ENCODE data around the gene ASAP2. TPM values are rescaled to one million over a fixed set of nuclear protein-coding genes. Genes with fewer than 3 reads are reported as not detected.

ASAP2 gene
- total RNA-seq, 4 donors from 2014 or later: 33.2 to 62.1 (median 54.5) TPM

DNA sequence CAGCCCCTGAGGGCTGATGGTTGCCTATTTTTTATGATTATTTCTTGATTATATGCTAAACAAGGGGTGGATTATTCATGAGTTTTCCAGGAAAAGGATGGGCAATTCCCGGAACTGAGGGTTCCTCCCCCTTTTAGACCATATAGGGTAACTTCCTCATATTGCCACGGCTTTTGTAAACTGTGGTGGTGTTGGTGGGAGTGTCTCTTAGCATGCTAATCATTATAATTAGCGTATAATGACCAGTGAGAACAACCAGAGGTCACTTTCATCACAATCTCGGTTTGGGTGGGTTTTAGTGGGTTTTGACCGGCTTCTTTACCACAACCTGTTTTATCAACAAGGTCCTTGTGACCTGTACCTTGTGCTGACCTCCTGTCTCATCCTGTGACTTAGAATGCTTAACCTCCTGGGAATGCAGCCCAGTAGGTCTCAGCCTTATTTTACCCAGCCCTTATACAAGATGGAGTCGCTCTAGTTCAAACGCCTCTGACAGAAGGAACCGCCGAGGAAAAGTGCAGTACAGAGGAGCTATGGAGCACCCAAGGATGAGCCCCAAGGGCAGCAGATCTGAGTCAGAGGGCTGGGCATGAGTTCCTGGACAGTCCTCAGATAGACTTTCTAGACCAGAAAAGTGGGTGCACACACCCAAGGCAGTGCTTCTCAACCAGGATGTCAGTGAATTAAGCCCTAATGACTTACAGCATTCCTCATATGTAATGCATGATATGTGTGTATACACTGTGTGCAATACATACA lies 37.1 kb upstream of the ASAP2 start:
- H3K27ac ChIP-seq: peak overlapping the region in 1 of 4 donors; percentile 57
- in situ Hi-C loops (cut with MboI; ENCODE audit: low pct_ligation_motif_present in 1 of 4, low pct_unique_long_range_greater_than_20kb in 1 of 4, low sequenced_read_pairs in 3 of 4): loop anchor here in 1 of 4 donors (25.0 kb wide), 1 partner anchor 168 kb away; no protein-coding TSS in a partner anchor

DNA sequence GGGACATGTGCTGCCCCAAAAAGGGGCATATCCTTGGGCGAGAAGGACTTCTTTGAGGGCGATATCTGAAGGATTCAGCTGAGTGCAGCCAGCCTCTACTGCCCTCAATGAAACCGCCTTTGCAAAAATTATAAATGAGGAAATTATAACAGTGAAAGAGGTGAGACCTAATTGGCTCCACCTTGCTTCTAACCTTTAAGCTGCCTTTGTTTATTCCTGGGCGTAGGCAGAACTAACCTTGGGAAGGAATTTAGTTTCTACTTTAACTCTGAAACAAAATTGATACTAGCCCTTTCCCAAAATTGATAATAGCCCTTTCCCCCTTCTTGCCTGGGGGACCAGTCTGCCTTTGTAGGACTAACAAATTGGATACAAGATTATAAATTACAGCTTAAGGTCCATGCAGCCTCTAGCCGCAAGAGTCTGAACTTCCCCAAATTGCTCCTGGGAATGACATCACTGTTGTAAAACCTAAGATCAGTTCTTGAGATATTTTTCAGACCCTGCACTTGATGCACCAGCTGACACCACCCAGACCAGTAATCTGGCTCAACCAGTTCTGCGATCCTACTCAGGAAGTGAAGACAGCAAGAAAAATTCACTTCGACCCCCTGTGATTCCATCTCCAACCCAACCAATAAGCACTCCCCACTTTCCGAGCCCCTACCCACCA lies 36.0 kb upstream of the ASAP2 start:
- DNase-seq: peak; percentile 61
- no peaks in the 10 kb centered on the region for H3K9me3 ChIP-seq
- intact Hi-C loops (cut with DNase I; ENCODE audit: low total_unique reads): no loop called here

More for the DNA sequence above, 37.1 kb upstream of the ASAP2 start:
- intact Hi-C loops (cut with DNase I; ENCODE audit: low total_unique reads): no loop called here
- TF ChIP-seq, protein P1, sequence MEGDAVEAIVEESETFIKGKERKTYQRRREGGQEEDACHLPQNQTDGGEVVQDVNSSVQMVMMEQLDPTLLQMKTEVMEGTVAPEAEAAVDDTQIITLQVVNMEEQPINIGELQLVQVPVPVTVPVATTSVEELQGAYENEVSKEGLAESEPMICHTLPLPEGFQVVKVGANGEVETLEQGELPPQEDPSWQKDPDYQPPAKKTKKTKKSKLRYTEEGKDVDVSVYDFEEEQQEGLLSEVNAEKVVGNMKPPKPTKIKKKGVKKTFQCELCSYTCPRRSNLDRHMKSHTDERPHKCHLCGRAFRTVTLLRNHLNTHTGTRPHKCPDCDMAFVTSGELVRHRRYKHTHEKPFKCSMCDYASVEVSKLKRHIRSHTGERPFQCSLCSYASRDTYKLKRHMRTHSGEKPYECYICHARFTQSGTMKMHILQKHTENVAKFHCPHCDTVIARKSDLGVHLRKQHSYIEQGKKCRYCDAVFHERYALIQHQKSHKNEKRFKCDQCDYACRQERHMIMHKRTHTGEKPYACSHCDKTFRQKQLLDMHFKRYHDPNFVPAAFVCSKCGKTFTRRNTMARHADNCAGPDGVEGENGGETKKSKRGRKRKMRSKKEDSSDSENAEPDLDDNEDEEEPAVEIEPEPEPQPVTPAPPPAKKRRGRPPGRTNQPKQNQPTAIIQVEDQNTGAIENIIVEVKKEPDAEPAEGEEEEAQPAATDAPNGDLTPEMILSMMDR (IDR thresholded peaks at IDR 0.05): no peak
- TF ChIP-seq EP300 (IDR thresholded peaks at IDR 0.05; ENCODE audit: low read depth): no peak
- TF ChIP-seq POLR2AphosphoS5 (IDR thresholded peaks at IDR 0.05): no peak
- TF ChIP-seq POLR2A (IDR thresholded peaks at IDR 0.05): no peak
- DNase-seq: no peak
- WGBS, 2 donors (ENCODE audit: low coverage in 1 of 2): 81 to 85% methylated on average over 4 to 9 of the region's 9 CpGs
- Histone ChIP-seq H3K27me3 (no peaks in the 10 kb centered on the region), H3K4me1 (peaks cover 0 to 20% (median 4%) of the 10 kb centered on the region in 4 donors), H3K4me3 (no peak overlapping the region), H3K9me3 (no peaks in the 10 kb centered on the region), H3K36me3 (no peaks in the 10 kb centered on the region)

DNA sequence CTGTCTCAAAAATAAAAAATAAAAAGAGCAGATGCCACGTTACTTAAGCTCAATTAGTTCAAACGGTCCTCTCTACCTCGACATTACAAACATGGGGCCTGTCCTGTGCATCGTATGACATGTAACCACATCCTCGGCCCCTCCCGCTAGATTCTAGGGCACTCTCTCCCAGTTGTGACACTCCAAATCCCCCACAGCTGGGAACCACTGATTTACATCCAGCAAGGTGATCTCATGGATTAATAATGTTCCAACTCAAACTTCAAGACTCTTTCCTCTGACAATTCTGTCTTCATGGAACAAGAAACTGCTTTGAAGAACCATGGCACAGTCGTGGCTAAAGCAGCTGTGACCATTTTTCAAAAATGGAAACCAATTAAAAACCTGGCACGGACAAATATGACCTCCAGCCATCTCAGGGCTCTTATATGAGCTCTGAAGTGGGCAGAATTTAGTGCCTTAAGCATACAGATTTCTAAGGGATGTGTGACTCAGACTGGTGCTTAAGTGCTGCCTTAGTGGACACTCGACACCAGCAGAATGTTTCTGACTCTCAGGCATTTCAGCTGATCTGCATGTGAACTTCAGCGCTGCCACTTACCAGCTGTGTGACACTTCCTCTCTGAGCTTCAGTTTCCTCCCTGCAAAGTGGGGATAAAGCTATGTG lies 31.7 kb upstream of the ASAP2 start:
- H3K36me3 ChIP-seq: no peaks in the 10 kb centered on the region
- H3K9me3 ChIP-seq: no peaks in the 10 kb centered on the region
- 61 to 63% methylated on average over 4 to 10 of the region's 10 CpGs for WGBS, 2 donors (ENCODE audit: low coverage in 1 of 2)
- no peak overlapping the region for H3K4me3 ChIP-seq
- H3K27ac ChIP-seq: peak overlapping the region in 3 of 4 donors; percentile 22 to 39 (median 37)
- no peak for DNase-seq
- H3K27me3 ChIP-seq: no peaks in the 10 kb centered on the region
- intact Hi-C loops (cut with DNase I; ENCODE audit: low total_unique reads) (no loop called here), in situ Hi-C loops (cut with MboI; ENCODE audit: low pct_ligation_motif_present in 1 of 4, low pct_unique_long_range_greater_than_20kb in 1 of 4, low sequenced_read_pairs in 3 of 4) (loop anchor here in 2 of 4 donors (25.0 kb wide), 1 partner anchor 162 kb away; no protein-coding TSS in a partner anchor)
- TF ChIP-seq POLR2A (IDR thresholded peaks at IDR 0.05) (no peak), POLR2AphosphoS5 (IDR thresholded peaks at IDR 0.05) (no peak), EP300 (IDR thresholded peaks at IDR 0.05; ENCODE audit: low read depth) (no peak)
- TF ChIP-seq, protein P1 (IDR thresholded peaks at IDR 0.05): no peak
- H3K4me1 ChIP-seq: peaks cover 14 to 36% (median 22%) of the 10 kb centered on the region in 4 donors

More for the DNA sequence above, 36.0 kb upstream of the ASAP2 start:
- 43 to 63% methylated on average over 6 to 8 of the region's 8 CpGs for WGBS, 2 donors (ENCODE audit: low coverage in 1 of 2)
- no peaks in the 10 kb centered on the region for H3K36me3 ChIP-seq
- no peak for TF ChIP-seq EP300 (IDR thresholded peaks at IDR 0.05; ENCODE audit: low read depth)
- TF ChIP-seq POLR2AphosphoS5 (IDR thresholded peaks at IDR 0.05): no peak
- TF ChIP-seq, protein P1 (IDR thresholded peaks at IDR 0.05): peak in 2 of 5 experiments; percentile 11 to 29
- in situ Hi-C loops (cut with MboI; ENCODE audit: low pct_ligation_motif_present in 1 of 4, low pct_unique_long_range_greater_than_20kb in 1 of 4, low sequenced_read_pairs in 3 of 4): loop anchor here in 1 of 4 donors (25.0 kb wide), 1 partner anchor 167 kb away; no protein-coding TSS in a partner anchor
- no peak overlapping the region for H3K4me3 ChIP-seq
- H3K27me3 ChIP-seq: no peaks in the 10 kb centered on the region
- peaks cover 0 to 27% (median 6%) of the 10 kb centered on the region in 4 donors for H3K4me1 ChIP-seq
- H3K27ac ChIP-seq: peak overlapping the region; percentile 39 to 57 (median 42)

Measured in transverse colon (tissue), 4 donors.